Jurkat, Clone E6-1 (cell line): Measurements from ENCODE around the gene NAPA.

Experiments
- DNase-seq: peaks from one replicate; pipeline ENCODE4 v3.0.0-alpha.2; 2011; ENCODE audit warnings: low read depth, low spot score
- H3K4me3 ChIP-seq: 2 replicates; pipeline ENCODE4 v1.5.1; 2011; ENCODE audit warnings: mild to moderate bottlenecking, low read length, control low read depth, moderate library complexity

The NAPA gene

DNA sequence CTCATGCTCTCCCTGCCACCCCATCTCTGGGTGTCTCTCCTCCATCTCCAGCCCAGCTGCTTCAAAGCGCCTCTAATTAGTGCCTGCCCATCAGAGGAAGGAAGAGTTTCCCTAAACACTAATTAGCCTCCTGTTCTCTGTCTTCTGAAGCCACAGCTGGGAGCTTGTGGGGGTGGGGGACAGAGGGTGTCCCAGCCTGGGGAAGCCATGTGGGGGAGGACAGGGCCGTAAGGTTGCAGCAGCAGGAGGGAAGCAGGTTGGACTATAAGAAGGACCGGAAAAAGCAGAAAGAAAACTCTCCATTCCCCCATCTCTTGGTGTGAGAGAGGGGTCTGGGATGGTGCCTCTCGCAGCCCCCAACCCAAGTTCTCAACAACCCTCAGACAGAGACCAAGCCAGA, 69.3 kb downstream of the NAPA start:
- no peak for DNase-seq
- H3K4me3 ChIP-seq = peak overlapping the region; percentile 40

DNA sequence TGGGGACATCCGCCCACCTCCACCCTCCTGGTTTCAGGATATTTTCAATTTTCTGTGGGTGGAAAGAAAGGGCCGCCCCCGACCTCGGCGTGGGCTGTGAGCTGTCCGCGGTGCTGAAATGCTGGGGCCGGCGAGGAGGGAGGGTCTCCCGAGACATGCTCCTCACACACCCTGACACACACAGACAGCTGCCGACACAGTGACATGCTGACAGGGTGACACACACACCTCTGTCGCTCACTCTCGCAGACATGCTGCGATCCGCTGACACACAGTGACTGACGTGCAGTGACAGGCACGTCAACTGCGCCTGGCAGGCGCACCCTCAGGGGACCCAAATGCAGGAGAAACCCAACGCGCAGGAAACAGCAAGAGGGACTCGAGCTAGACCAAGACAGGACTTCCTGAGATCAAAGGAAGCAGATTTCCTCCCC, 70.5 kb downstream of the NAPA start:
- no peak overlapping the region for H3K4me3 ChIP-seq
- no peak for DNase-seq

DNA sequence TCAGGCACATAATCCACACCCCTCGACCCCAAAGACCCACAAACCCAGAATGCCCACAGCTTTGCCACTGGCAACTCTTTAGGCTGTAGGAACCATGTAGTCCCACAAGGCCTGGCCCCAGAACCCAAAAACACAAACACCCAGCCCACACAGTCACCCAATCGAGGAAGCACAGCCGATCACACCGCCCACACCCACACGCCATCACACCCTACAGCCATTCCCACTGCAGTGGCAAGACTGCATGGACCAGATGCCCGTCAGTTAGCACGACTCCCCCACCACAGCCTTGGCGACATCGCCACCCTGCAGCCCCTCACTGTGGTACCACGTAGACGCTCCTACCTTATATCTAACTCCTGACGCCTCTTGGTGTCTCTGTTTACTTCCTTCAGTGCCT, 71.5 kb downstream of the NAPA start:
- DNase-seq = no peak
- H3K4me3 ChIP-seq = no peak overlapping the region

- no peak for DNase-seq
- H3K4me3 ChIP-seq = no peak overlapping the region
These were observed 76.1 kb downstream of the NAPA start for GRCh38 chr19:47438793-47439220.
